NCI-H510A (cell line): ENCODE results near the gene IFI6.
"Not testable (repeated sequence)": the region's sequence is repeated elsewhere in the genome, so short reads cannot be mapped to it uniquely, and the experiment has no call there.

Experiments used
- DNase-seq: peaks from one replicate; lab custom pipeline; 2025; lab: John Stamatoyannopoulos, UW

IFI6 gene

GRCh38 chr1:27671964-27672749, at the start of gene IFI6:
Gene IFI6, minus strand, starts transcription at chr1:27672192. Its CDS starts 2,878 bp downstream, at chr1:27669314.
- peak; percentile 95 for DNase-seq

- DNase-seq, result no peak
Measured at GRCh38 chr1:27719286-27720251, 47.6 kb upstream of the IFI6 start.

GRCh38 chr1:27716262-27716895, 44.4 kb upstream of the IFI6 start:
- no peak for DNase-seq

- no peak for DNase-seq
Measured at GRCh38 chr1:27713869-27714513, 42.0 kb upstream of the IFI6 start.

GRCh38 chr1:27713139-27713725, 41.2 kb upstream of the IFI6 start:
- no peak for DNase-seq

- no peak for DNase-seq
Measured at GRCh38 chr1:27710574-27710973, 38.6 kb upstream of the IFI6 start.

GRCh38 chr1:27705545-27705944, 33.6 kb upstream of the IFI6 start:
- no peak for DNase-seq

- no peak for DNase-seq
Measured at GRCh38 chr1:27704958-27705357, 33.0 kb upstream of the IFI6 start.

- not testable (repeated sequence) for DNase-seq
Measured at GRCh38 chr1:27696835-27697234, 24.8 kb upstream of the IFI6 start.

- no peak for DNase-seq
Measured at GRCh38 chr1:27690183-27690582, 18.2 kb upstream of the IFI6 start.

- DNase-seq, result no peak
Measured at GRCh38 chr1:27689423-27690173, 17.6 kb upstream of the IFI6 start.

GRCh38 chr1:27687906-27688305, 15.9 kb upstream of the IFI6 start:
- no peak for DNase-seq

GRCh38 chr1:27686223-27686990, 14.4 kb upstream of the IFI6 start:
- peak; percentile 91 for DNase-seq

GRCh38 chr1:27684176-27684575, 12.2 kb upstream of the IFI6 start:
- DNase-seq, result no peak

GRCh38 chr1:27682351-27682944, 10.5 kb upstream of the IFI6 start:
- DNase-seq, result no peak

- not testable (repeated sequence) for DNase-seq
Measured at GRCh38 chr1:27681580-27681979, 9.6 kb upstream of the IFI6 start.

GRCh38 chr1:27680225-27680791, 8.3 kb upstream of the IFI6 start:
- DNase-seq, result not testable (repeated sequence)

- no peak for DNase-seq
Measured at GRCh38 chr1:27678747-27679146, 6.8 kb upstream of the IFI6 start.

GRCh38 chr1:27676410-27676809, 4.4 kb upstream of the IFI6 start:
- no peak for DNase-seq
